SH-SY5Y (cell line): ENCODE data around the gene SLC25A41.

Experiments used
- GATA2 ChIP-seq: IDR thresholded peaks from 2 replicates; pipeline ENCODE4 v1.6.1; 2011; ENCODE audit warnings: mild to moderate bottlenecking, low read depth, low read length
- GATA3 ChIP-seq: IDR thresholded peaks from 2 replicates; pipeline ENCODE4 v1.6.1; 2011; ENCODE audit warnings: low read depth, mild to moderate bottlenecking, low read length, moderate library complexity

- TF ChIP-seq GATA2 (no peak), GATA3 (no peak)
These were observed 18.1 kb upstream of the SLC25A41 start for GRCh38 chr19:6451583-6452222.
